Urinary bladder (tissue), 4 donors: ENCODE data around the gene ASAH2. TPM values are rescaled to one million over a fixed set of nuclear protein-coding genes. Genes with fewer than 3 reads are reported as not detected.
"Not testable (repeated sequence)": the region's sequence is repeated elsewhere in the genome, so short reads cannot be mapped to it uniquely, and the experiment has no call there.

Experiments used
- DNase-seq: peaks from one replicate; pipeline ENCODE4 v3.0.0-alpha.2; 2015; ENCODE audit errors: extremely low spot score
- H3K27ac ChIP-seq: one replicate; pipeline ENCODE4 v1.5.1; 2013; ENCODE audit warnings: low read depth, mild to moderate bottlenecking, moderate library complexity
- H3K36me3 ChIP-seq: one replicate; pipeline ENCODE4 v1.6.1; 2013; ENCODE audit warnings: mild to moderate bottlenecking, moderate library complexity; ENCODE audit not compliant: insufficient read depth
- H3K4me1 ChIP-seq: one replicate; pipeline ENCODE4 v1.6.1; 2013; ENCODE audit warnings: mild to moderate bottlenecking, moderate library complexity; ENCODE audit not compliant: insufficient read depth
- H3K4me3 ChIP-seq: one replicate; pipeline ENCODE4 v1.5.1; 2013; ENCODE audit warnings: low read depth, low read length
- WGBS: extraction: QIAGEN DNeasy Blood & Tissue Kit; methylation state at CpG from one replicate; pipeline ENCODE4 v1.1.7; 2013; 5-methylcytosine and 5-hydroxymethylcytosine counted together
- polyA plus RNA-seq: library from polyadenylated mRNA; stranded (reverse); fragments of 200-250 nt; gene quantifications from one replicate; pipeline ENCODE4 v1.2.3, GENCODE V29; 2013
- total RNA-seq: library from RNA; depleted of rRNA; stranded (reverse); fragments of >200 nt; gene quantifications from one replicate; pipeline ENCODE4 v1.2.3, GENCODE V29; 2014
- donor health status: healthy with polysubstance abuse.
- donor health status: healthy.

Gene ASAH2
- total and polyA plus RNA-seq, 2 donors, result 0.85 to 1.1 TPM

- no peak for DNase-seq
- Histone ChIP-seq H3K4me1 (no peaks in the 10 kb centered on the region), H3K36me3 (no peaks in the 10 kb centered on the region), H3K4me3 (no peak overlapping the region), H3K27ac (no peak overlapping the region)
- WGBS, result 52% methylated on average over 5 of the region's 5 CpGs
These were observed 28.2 kb upstream of the ASAH2 start for GRCh38 chr10:50279489-50279888.

- WGBS, result 50% methylated on average over 3 of the region's 3 CpGs
- Histone ChIP-seq H3K4me1 (no peaks in the 10 kb centered on the region), H3K27ac (no peak overlapping the region), H3K36me3 (no peaks in the 10 kb centered on the region), H3K4me3 (no peak overlapping the region)
- DNase-seq, result no peak
These were observed 24.4 kb upstream of the ASAH2 start for GRCh38 chr10:50275650-50276235.

- Histone ChIP-seq H3K27ac (no peak overlapping the region), H3K4me3 (no peak overlapping the region), H3K36me3 (no peaks in the 10 kb centered on the region), H3K4me1 (no peaks in the 10 kb centered on the region)
- WGBS, result 90% methylated on average over 7 of the region's 7 CpGs
- DNase-seq, result no peak
These were observed 21.2 kb upstream of the ASAH2 start for GRCh38 chr10:50272531-50272930.

- Histone ChIP-seq H3K36me3 (no peaks in the 10 kb centered on the region), H3K4me3 (no peak overlapping the region), H3K27ac (no peak overlapping the region), H3K4me1 (no peaks in the 10 kb centered on the region)
- 86% methylated on average over 3 of the region's 3 CpGs for WGBS
- no peak for DNase-seq
These were observed 20.4 kb upstream of the ASAH2 start for GRCh38 chr10:50271564-50272250.

- WGBS, result 89% methylated on average over 3 of the region's 3 CpGs
- not testable (repeated sequence) for H3K4me3 ChIP-seq, DNase-seq, H3K36me3 ChIP-seq, H3K27ac ChIP-seq, H3K4me1 ChIP-seq
These were observed 16.6 kb upstream of the ASAH2 start for GRCh38 chr10:50267877-50268276.

- 89% methylated on average over 10 of the region's 10 CpGs for WGBS
- H3K4me1 ChIP-seq, DNase-seq, H3K36me3 ChIP-seq, H3K27ac ChIP-seq, H3K4me3 ChIP-seq: not testable (repeated sequence)
These were observed 11.3 kb upstream of the ASAH2 start for GRCh38 chr10:50262625-50263024.

- no peaks in the 10 kb centered on the region for H3K4me1 ChIP-seq
- WGBS, result 52% methylated on average over 2 of the region's 2 CpGs
- no peak overlapping the region for H3K4me3 ChIP-seq
- DNase-seq, result no peak
- no peak overlapping the region for H3K27ac ChIP-seq
- H3K36me3 ChIP-seq, result no peaks in the 10 kb centered on the region
These were observed 9.5 kb upstream of the ASAH2 start for GRCh38 chr10:50260791-50261281.

- Histone ChIP-seq H3K36me3 (no peaks in the 10 kb centered on the region), H3K4me1 (no peaks in the 10 kb centered on the region), H3K4me3 (no peak overlapping the region), H3K27ac (no peak overlapping the region)
- WGBS, result 67% methylated on average over 2 of the region's 2 CpGs
- no peak for DNase-seq
These were observed 3.2 kb upstream of the ASAH2 start for GRCh38 chr10:50254479-50254878.

- 75% methylated on average over 2 of the region's 2 CpGs for WGBS
- no peak for DNase-seq
- H3K27ac ChIP-seq, result no peak overlapping the region
- no peak overlapping the region for H3K4me3 ChIP-seq
- no peaks in the 10 kb centered on the region for H3K4me1 ChIP-seq
- no peaks in the 10 kb centered on the region for H3K36me3 ChIP-seq
These were observed 1.0 kb downstream of the ASAH2 start for GRCh38 chr10:50250096-50250854.

GRCh38 chr10:50248598-50248997, 2.7 kb downstream of the ASAH2 start:
- Histone ChIP-seq H3K27ac (no peak overlapping the region), H3K4me1 (no peaks in the 10 kb centered on the region), H3K36me3 (no peaks in the 10 kb centered on the region), H3K4me3 (no peak overlapping the region)
- no peak for DNase-seq
- WGBS, result 85% methylated on average over 5 of the region's 5 CpGs

GRCh38 chr10:50248062-50248461, 3.3 kb downstream of the ASAH2 start:
- DNase-seq, result no peak
- no peak overlapping the region for H3K4me3 ChIP-seq
- H3K36me3 ChIP-seq, result no peaks in the 10 kb centered on the region
- no peak overlapping the region for H3K27ac ChIP-seq
- WGBS, result 47% methylated on average over 3 of the region's 3 CpGs
- H3K4me1 ChIP-seq, result no peaks in the 10 kb centered on the region

- H3K36me3 ChIP-seq, result no peaks in the 10 kb centered on the region
- DNase-seq, result no peak
- no peak overlapping the region for H3K27ac ChIP-seq
- H3K4me1 ChIP-seq, result no peaks in the 10 kb centered on the region
- H3K4me3 ChIP-seq, result no peak overlapping the region
These were observed 7.1 kb downstream of the ASAH2 start for GRCh38 chr10:50244201-50244600.

- no peak overlapping the region for H3K27ac ChIP-seq
- no peak overlapping the region for H3K4me3 ChIP-seq
- DNase-seq, result no peak
- WGBS, result 94% methylated on average over 4 of the region's 4 CpGs
- H3K36me3 ChIP-seq, result no peaks in the 10 kb centered on the region
- H3K4me1 ChIP-seq, result no peaks in the 10 kb centered on the region
These were observed 8.5 kb downstream of the ASAH2 start for GRCh38 chr10:50242777-50243176.

GRCh38 chr10:50241478-50241877, 9.8 kb downstream of the ASAH2 start:
- H3K36me3 ChIP-seq, DNase-seq, H3K27ac ChIP-seq, H3K4me1 ChIP-seq, H3K4me3 ChIP-seq: not testable (repeated sequence)
- WGBS, result 95% methylated on average over 1 of the region's 1 CpG
